H1 (cell line): ENCODE data around the gene RPS6KB2. TPM values are rescaled to one million over a fixed set of nuclear protein-coding genes. Genes with fewer than 3 reads are reported as not detected.
A peak's percentile ranks its signal among the peaks of the same experiment; 100 is the strongest.

Source experiments
- ASH2L ChIP-seq: fragments of 200-600, 300-600 bp; sonication (generic); IDR thresholded peaks from one replicate; pipeline ENCODE4 v1.7.1; 2017; ENCODE audit warnings: low read length
- CBX5 ChIP-seq: fragments of 300-800, 300-1000 bp; sonication (generic); IDR thresholded peaks from 2 replicates; pipeline ENCODE4 v1.7.1; 2016; ENCODE audit warnings: antibody characterized with exemption, low read length, low read depth
- CBX8 ChIP-seq: fragments of 300-800, 300-1000 bp; sonication (generic); IDR thresholded peaks from 2 replicates; pipeline ENCODE4 v1.7.1; 2016; ENCODE audit warnings: low read depth, low read length, borderline replicate concordance
- E2F6 ChIP-seq: IDR thresholded peaks from 2 replicates; pipeline ENCODE4 v1.6.1; 2012; ENCODE audit warnings: inconsistent platforms
- EZH2 ChIP-seq: fragments of 200-600 bp; sonication (generic); IDR thresholded peaks from 2 replicates; pipeline ENCODE4 v1.7.1; 2012; ENCODE audit warnings: low read depth, mild to moderate bottlenecking, moderate library complexity, low read length, inconsistent platforms; ENCODE audit not compliant: severe bottlenecking
- FOSL1 ChIP-seq: IDR thresholded peaks from 2 replicates; pipeline ENCODE4 v1.6.1; 2011; ENCODE audit warnings: mild to moderate bottlenecking, low read depth, low read length, moderate library complexity; ENCODE audit not compliant: insufficient read depth
- KDM1A ChIP-seq: fragments of 200-600, 300-600 bp; sonication (generic); IDR thresholded peaks from 2 replicates; pipeline ENCODE4 v1.7.1; 2016; ENCODE audit warnings: mild to moderate bottlenecking, low read length, borderline replicate concordance
- PHF8 ChIP-seq: fragments of 200-600 bp; sonication (generic); conservative IDR thresholded peaks from 2 replicates; pipeline ENCODE4 v1.7.1; 2012; ENCODE audit warnings: low read depth, mild to moderate bottlenecking, inconsistent platforms, low read length, moderate library complexity
- RNF2 ChIP-seq: fragments of 200-900, 300-1000 bp; sonication (generic); IDR thresholded peaks from 2 replicates; pipeline ENCODE4 v1.7.1; 2016; ENCODE audit warnings: borderline replicate concordance, low read depth, mild to moderate bottlenecking, antibody characterized with exemption, low read length; ENCODE audit not compliant: poor library complexity, severe bottlenecking; ENCODE audit errors: missing control alignments
- SAP30 ChIP-seq: fragments of 300-600 bp; sonication (generic); IDR thresholded peaks from 2 replicates; pipeline ENCODE4 v1.7.1; 2012; ENCODE audit warnings: low read length, moderate library complexity, mild to moderate bottlenecking, inconsistent platforms; ENCODE audit not compliant: insufficient read depth, insufficient replicate concordance
- SIX5 ChIP-seq: IDR thresholded peaks from 2 replicates; pipeline ENCODE4 v1.6.1; 2011; ENCODE audit warnings: mild to moderate bottlenecking, low read depth, low read length
- SP1 ChIP-seq: IDR thresholded peaks from 2 replicates; pipeline ENCODE4 v1.6.1; 2011; ENCODE audit warnings: low read depth, low read length
- SP4 ChIP-seq: IDR thresholded peaks from 2 replicates; pipeline ENCODE4 v1.6.1; 2012; ENCODE audit warnings: low read length, inconsistent platforms
- SUZ12 ChIP-seq: fragments of 200-600 bp; sonication (generic); IDR thresholded peaks from 2 replicates; pipeline ENCODE4 v1.6.1; 2012; ENCODE audit warnings: mild to moderate bottlenecking, inconsistent platforms, low read length, moderate library complexity, mixed read lengths
- TEAD4 ChIP-seq: IDR thresholded peaks from 2 replicates; pipeline ENCODE4 v1.6.1; 2012; ENCODE audit warnings: low read depth, low read length, inconsistent platforms, mixed read lengths
- YY1 ChIP-seq: IDR thresholded peaks from 2 replicates; pipeline ENCODE4 v1.6.1; 2011; ENCODE audit warnings: low read depth, mild to moderate bottlenecking, low read length
- polyA plus RNA-seq, 7 experiments: library from polyadenylated mRNA; depleted of rRNA in 3 of 7; stranded (reverse) in 5 of 7; unstranded in 2 of 7; fragments of >200 nt in 5 of 7; fragments of 200-250 nt in 2 of 7; gene quantifications; 1 replicate in 5 of 7; 2 replicates in 1 of 7; 4 replicates in 1 of 7; pipeline versions ENCODE4 v1.2.1 to v1.2.3, GENCODE V29; 2011 to 2013; ENCODE audit warnings: missing spikeins in 2 of 7, mixed read lengths in 2 of 7
- total RNA-seq: library from RNA; stranded (reverse); fragmentation: NEBNext Ultra II Directional; extraction: Animal tissue kit (Norgen Biotek cat#: 25700); gene quantifications from 2 replicates; pipeline ENCODE4 v1.2.1, GENCODE V29; 2021
- TF ChIP-seq, protein P1 (sequence below): IDR thresholded peaks from 2 replicates; pipeline ENCODE4 v1.6.1; 2012; ENCODE audit warnings: low read length, inconsistent platforms

Gene RPS6KB2
- total and polyA plus RNA-seq, 2 of the 8 experiments (the other 6 are each of a cell fraction or from before 2014, with no cell fraction given), result 41.0 to 47.1 TPM

DNA sequence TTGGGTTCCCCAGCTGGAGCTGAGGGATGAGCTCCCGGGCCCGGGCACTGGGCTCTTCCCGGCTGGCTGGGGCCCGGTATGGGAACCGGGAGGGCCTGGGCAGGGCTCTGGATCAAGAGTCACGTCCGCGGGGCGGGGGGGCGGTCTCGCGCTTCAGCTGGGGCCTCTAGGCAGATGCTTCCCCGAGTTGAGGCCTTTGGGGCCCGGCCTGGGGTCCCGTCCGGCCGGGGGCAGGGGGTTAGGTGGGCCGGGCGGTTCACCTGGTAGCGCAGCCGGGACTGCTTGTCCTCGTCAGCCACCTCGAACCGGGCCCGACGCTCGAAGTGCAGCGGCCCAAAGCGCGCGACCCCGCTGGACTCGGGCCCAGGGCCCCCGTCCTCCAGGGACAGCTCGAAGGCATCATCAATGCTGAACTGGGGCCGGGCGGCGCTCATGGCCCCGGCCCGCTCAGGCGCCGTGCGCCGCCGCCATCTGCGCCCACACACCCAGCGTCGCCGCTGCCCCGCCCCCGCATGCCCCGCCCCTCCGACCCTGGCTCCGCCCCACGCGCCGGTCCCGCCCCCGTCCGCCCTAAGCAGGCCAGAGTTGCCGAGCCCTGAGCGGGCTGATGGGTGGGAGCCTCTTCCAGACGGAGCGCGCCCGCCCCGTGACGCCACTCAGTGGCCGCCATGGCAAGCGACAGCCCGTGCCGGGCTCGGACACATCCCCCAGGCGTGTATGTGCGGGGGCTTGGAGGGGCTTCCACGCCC, 40.6 kb downstream of the RPS6KB2 start, which contains the start of gene TMEM134 (continued):
- TF ChIP-seq SAP30, result no peak
- peak; percentile 72 for TF ChIP-seq PHF8
- no peak for TF ChIP-seq CBX8
- TF ChIP-seq, protein P1, sequence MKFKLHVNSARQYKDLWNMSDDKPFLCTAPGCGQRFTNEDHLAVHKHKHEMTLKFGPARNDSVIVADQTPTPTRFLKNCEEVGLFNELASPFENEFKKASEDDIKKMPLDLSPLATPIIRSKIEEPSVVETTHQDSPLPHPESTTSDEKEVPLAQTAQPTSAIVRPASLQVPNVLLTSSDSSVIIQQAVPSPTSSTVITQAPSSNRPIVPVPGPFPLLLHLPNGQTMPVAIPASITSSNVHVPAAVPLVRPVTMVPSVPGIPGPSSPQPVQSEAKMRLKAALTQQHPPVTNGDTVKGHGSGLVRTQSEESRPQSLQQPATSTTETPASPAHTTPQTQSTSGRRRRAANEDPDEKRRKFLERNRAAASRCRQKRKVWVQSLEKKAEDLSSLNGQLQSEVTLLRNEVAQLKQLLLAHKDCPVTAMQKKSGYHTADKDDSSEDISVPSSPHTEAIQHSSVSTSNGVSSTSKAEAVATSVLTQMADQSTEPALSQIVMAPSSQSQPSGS, result no peak
- no peak for TF ChIP-seq E2F6
- TF ChIP-seq EZH2, result no peak
- TF ChIP-seq ASH2L, result peak; percentile 57
- no peak for TF ChIP-seq CBX5
- no peak for TF ChIP-seq FOSL1
- 0 out of 2 replicates have a peak, but pooled peaks have one; percentile 15 for TF ChIP-seq TEAD4
- TF ChIP-seq RNF2, result no peak
- no peak for TF ChIP-seq SIX5
- TF ChIP-seq SP1, result peak; percentile 88
- peak; percentile 91 for TF ChIP-seq YY1
- TF ChIP-seq SP4, result peak; percentile 80; the same call in 1 of the 2 replicates
- no peak for TF ChIP-seq KDM1A
- TF ChIP-seq SUZ12, result no peak
